HG03064 (cell line): ENCODE measurements around the gene USP2.

Experiments
- ATAC-seq: cut with Tn5 transposase; IDR thresholded peaks from one replicate; pipeline ENCODE4 v1.9.1; 2021; ENCODE audit warnings: low read depth; ENCODE audit not compliant: unreplicated experiment

USP2 gene

DNA sequence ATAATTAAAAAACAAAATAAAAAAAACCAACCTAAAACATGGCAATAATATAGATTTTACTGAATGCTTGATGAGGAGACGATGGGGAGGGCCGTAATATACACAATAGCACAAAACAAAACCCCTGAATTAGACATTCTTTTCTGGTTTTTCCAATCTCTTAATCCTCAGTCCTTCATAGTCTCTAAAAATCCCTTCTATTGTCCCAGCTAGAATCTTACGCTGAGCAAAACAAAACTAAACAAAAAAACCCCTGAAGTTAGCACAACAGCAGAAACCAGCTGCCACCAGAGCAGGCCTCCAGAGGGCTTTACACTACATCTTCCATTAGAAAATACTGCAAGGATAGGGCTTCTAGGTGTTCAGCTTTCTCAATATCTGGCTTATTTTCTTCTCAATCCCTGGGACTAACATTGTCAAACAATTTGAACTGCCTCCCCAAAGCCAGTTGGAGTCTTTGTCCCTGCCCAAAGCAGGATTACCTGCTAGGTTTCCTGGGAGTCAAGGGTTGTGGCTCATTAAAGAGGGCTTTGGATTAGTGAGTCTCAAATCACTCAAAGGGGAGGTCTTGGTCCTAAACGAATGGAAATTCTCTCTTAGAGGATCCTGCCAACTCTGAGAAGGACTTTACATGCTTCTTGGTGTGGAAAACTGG lies 49.3 kb downstream of the USP2 start:
- no peak for ATAC-seq

DNA sequence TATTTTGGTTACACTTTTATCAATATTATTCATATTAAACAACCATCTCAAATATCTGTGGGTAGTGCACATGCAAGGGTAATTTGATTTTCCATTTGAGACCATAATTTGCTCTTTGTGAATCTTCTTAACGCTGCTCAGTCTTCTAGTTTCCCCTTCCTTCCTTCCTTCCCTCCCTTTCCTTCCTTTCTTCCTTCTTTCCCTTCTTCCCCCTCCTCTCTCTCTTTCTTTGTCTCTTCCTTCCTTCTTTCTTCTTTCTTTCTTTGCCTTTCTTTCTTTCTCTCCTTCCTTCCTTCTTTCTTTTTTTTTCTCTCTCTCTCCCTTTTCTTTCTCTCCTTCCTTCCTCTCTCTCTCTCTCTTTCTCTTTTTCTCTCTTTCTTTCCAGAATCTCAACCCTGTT lies 51.3 kb downstream of the USP2 start:
- ATAC-seq, result no peak

DNA sequence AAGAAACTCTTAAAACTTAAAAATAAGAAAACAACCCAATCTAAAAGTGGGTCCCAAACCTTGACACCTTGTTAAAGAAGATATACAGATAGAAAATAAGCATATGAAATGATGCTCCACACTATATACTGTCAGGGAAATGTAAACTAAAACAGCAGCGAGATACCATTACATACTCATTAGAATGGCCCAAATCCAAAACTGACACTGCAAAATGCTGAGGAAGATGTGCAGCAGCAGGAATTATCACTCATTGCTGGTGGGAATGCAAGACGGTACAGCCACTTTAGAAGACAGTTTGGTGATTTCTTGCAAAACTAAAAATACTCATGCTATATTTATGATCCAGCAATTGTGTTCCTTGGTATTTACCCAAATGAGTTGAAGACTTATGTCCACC lies 52.2 kb downstream of the USP2 start:
- no peak for ATAC-seq

DNA sequence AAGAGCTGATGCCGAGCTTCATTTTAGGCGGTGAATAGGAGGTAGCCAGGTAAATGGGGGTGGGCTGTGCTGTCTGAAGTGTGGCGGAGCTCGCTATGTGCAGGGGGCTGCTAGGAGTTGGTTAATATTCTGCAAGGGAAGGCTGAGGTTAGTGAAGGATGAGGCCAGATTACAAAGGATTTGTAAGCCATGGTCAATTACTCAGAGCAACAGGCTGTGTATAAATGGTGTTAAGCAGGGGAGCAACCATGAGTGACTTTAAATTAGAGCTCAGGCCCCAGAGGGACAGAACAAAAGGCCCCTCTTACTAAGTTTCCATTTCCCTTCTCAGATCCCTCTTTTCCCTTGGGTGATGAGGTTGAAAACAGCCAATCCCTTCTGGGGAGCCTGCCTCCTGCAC lies 57.3 kb downstream of the USP2 start:
- no peak for ATAC-seq

DNA sequence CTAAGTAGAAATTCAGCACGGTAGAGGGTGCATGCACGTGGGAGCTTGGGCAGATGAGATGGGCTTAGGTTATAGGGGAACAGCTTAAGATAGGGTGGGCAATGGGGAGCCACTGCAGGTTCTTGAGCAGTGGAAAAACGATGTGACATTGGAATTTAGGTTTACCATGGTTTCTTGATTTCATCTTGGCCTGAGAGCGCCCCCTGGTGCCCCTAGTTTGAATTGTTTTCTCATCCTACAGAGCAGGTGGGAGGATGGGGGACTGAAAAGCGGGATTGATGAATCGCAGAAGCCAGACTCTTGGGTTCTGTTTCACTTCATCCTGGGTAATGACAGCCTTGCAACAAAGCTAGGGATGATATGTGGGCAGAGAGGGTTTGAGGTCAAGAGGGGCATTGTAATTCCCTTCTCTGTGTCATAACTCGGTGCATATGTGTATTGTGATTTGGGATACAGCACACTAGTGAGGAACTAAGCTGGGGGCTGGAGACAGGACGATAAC lies 57.9 kb downstream of the USP2 start:
- ATAC-seq, result no peak

DNA sequence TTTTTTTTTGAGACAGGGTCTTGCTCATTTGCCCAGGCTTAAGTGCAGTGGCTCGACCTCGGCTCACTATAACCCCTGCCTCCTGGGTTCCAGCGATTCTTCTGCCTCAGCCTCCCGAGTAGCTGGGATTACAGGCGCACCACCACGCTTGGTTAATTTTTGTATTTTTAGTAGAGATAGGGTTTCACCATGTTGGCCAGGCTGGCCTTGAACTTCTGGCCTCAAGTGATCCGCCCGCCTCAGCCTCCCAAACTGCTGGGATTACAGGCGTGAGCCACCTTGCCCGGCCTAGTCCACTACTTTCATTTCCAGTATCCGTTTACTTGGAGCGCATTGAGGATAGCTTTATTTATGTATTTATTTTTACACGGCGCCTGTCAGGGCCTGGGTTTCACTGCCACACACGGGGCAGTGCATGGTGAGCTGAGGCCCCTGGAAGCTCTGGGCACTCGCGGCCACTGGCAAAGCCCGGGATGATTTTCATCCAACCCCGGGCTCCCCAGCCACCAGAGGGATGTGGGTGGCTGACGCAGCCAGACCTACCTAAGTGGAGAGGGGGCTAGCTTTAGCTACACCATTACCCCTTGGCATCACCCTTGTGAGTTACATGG lies 58.5 kb downstream of the USP2 start:
- no peak for ATAC-seq

DNA sequence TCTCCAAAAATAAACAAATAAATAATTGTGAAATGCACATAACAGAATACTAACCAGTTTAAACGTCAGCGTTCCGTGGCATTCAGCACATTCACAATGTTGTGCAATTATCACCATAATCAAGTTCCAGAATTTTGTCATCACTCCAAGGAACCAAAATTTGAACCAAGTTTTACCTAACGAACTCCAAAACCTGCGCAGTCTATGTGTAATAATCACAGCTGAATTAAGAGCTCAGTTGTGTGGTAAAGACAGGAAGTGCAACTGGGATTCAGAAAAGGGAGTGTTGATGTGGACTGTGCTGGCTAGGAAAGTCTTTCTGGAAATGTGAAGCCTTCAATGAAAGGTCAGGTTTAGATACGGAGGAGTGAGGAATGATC lies 59.1 kb downstream of the USP2 start:
- no peak for ATAC-seq

DNA sequence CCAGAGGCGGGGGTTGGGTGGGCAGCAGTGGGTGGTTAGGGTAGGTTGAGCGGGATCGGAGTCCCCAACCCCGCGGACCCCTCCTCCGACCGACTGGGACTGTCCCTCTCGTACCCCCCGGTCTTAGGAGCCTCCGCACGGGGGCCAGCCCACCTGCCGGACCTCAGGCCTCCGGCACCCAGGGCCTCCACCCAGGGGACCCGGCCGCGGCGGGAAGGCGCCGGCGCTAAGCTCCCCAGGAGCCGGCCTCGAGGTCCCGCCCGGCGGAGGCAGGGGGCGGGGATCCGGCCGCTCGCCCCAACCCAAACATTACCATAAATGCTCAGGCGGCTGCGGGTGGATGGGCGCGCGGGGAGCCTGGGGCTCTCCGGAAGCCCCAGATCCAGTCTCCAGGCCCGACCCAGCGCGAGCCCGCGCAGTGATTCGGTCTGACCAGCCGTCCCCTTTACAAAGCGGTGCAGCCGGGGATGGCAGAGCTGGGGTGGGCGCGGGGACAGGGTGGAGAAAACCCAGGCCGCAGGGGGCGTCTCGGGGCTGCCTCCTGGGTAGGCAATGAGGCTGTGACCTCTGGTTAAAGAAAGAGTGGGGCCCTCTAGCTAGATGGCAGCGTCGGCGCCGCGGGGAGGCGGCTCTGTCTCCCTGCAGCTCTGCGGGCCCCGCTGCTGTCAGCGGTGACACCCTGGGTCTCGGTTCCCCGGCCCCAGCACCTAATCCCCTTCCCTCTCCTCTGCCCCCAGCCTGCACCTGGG lies 60.5 kb downstream of the USP2 start:
- peak; percentile 50 for ATAC-seq

DNA sequence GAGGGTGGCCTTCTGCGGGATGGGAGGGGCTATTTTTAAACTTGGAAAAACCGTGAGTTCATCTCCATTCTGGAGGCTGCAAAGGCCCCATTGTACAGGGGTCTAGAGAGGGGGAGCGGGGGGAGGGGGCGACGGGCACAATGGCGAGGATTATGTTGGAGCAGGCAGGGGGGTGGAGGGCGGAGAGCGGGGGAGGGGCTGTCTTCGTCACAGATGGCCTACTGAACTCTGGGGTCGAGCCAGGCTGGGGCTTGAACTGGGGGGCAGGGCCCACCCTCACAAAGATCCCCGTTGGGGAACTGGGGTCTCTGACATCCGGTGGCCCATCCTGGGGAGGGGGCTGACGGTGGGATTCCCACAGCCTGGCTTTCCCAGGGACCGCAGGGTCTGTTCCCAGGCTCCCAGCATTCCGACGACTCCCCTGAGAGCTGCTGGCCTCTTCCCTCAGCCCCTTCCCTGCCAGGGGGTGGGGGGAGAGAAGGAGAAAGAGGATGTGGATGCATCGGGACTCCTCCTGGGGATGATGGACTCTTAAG lies 61.2 kb downstream of the USP2 start:
- no peak for ATAC-seq

DNA sequence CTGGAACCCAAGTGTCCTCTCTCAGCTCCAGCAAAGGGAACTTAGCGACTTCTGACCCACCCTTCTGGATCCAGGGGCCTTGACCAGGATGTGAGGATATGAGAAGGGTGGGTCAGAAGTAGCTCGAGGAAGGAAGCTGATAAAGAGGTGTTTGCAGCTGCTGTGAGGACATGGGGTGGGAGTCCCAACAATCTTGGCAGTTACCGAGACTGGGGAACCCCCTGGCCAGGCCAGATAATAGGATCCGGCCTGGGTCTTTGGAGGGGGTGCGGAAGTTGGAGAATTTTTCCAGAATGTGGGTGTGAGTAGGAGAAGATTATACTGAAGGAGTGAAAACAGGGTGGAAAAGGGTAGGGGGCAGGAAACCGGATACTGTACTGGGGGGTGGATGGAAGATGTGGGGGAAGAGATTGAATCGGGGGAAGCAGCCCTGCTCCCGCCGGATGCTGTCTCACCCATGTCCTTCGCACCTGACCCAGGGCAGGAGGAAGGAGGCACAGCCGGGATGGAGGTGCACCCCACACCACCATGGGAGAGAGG lies 61.7 kb downstream of the USP2 start:
- ATAC-seq, result no peak

DNA sequence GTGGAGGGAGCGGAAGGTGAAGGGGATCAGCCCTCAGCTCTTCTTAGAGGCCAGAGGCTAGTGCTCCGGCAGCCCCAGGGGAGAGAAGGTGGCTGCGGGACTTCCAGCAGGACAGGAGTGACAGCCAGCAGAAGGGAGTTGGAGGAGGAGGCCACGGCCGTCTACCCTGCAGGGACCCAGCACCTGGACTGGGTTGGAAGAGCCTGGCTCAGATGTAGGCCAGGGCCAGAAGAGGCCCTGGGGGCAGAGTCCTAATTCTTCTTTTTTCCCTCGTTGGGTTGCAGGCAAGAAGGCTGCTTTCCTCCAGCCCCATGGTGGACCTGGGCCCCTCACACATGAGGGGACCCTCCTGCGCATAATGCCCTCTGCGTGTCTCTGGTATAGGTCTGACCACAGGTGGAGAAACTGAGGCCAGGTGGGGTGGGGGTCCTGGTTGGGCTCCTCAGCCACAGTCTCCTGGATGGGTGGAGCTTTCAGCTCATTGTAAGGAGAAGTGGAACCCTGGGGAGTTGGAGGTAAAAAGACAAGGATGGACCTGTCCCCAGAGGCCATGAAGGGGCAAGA lies 62.3 kb downstream of the USP2 start:
- ATAC-seq, result no peak

DNA sequence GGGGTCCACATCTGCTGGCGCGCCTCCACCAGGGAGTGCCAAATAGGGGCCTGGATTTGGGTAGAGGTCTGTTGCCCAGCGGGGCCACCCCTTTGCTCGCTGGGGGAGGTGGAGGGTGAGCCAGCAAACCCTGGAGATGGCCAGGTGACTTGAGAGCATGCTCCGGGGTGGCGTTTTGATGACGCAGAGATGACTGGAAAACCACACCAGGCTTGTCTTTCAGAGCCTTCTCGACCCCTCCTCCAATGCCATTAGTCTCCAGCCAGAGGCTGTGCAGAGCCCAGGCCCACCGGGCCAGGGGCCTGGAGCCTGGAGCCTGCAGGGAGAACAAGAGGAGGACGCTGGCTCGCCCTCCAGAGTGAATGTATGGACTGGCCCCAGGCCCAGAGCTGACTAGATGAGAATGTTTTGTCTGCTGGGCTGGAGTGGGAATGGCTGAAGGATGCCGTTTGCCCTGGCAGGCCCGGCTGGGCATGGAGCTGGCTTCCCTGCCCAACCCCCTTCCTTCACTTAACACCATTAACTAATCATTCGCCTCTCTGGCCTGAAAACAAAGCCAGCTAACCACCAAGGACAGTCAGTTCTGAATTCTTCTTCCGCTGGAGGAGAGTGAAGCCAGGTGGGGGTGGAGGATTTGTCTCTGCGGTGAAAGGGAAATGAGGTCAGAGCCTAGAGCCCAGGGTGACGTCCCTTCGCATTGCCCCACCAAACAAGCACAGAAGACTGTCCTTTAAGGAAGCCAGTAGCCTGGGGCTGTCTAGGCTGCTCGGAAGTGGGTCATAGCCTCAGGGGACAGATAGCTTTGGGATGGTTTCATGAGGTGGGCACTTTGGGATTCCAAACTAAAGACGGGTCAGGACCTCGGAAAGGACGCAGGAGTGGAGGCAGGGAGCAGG lies 63.0 kb downstream of the USP2 start:
- no peak for ATAC-seq

DNA sequence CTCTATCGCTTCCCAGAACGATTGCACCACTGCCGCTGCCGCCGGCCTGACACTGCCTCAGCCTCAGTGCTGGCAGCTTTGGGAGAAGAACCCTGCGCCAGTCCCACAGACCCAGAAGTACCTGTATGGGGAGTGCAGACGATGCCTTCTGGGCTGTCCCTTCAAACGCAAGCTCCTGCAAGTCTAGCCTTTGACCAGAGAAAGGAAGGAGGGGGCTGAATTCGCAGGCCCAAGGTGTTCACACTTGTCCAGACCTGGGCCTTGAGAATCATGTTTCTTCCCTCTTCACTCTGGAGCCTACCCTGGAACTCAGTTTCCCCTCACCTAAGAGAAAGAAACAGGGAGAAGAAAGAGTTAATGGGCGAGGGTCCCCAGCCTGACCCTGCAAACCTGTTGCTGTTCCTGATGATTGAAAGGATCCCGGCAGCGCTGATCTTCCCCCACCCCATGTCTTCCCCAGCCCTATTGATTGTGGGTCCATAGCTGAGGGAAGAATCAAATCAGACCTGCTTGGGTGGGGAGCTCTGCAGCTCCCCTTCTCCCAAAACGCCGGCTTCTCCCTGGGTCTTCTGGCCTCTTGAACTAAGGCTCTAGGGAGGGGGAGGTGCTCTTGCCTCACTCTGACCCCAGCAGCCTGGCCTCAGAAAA lies 63.8 kb downstream of the USP2 start:
- no peak for ATAC-seq

DNA sequence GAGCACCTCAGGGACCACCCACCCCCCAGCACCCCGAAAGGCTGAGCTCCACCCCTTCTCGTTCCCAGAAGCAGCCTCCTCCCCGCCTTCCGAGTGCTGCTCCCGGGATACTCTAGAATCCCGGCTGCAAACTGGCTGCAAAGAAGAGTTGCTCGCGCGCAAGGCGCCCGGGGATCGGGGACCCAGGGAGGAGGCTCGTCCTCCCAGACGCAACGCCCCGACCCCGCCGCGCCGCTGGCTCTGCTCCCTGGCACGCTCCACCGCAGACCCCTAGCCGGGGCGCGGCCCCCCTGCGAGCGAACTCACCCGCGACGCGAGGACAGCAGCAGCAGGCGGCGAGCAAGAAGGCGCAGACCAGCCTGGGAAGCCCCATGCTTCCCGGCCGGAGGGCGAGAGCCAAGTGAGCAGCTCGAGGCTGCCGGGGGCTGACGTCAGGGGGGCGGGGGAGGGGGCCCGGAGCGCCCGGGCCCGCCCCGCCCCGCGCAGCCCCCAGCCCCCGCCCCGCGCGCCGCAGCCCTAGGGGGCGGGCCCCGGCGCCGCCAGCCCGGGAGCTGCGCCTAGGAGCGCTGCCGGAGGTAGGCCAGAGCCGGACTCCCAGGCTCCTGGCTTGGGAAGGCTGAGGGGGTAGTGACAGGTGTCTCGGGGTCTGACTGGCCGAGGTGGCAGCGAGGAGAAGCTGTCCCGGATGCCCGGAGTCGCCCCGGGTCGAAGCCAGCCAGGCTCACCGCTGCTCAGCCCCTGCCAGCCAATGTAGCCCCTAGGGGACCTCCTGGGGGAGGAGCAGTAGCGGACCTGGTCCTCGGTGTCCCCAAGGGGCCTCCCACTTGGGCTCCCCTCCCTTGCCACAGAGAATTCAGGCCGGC lies 64.5 kb downstream of the USP2 start, which contains the start of gene MCAM:
Gene MCAM, minus strand, starts transcription at position 402 of the 863 bp plus-strand sequence. Its CDS starts 29 bp downstream, at position 373.
- ATAC-seq, result no peak

DNA sequence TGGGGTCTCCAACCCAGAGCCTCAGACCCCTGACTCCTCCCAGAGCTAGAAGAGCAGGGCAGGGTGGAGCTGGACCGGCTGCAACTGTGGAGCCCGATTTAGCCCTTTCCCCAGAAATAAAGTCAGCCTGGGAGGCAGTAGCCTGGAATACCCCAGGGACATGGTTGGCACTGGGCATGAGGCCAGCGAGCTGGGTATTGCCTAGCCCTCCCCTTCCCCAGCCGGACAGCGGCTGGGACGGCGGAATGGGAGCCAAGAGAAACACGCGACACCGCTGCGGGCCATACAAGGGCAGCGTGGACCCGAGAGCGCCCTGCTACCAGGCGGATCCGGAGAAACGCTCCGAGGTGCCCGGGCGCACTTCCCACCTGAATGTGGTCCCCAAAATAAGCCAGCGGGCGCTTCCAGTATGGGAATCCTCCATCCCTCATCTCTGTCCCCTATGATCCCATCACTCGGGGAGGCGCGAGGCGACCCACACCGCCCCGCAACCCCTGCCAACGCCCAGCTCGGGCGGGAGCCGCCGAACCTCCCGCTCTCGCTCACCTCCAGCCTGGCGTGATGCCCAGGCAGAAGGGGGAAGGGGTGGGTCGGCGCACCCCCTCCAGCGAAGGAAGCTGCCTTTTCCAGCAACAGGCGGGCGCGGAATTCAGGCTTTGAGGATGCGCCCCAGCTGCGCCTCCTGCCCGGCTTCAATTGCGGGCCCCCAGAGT lies 65.3 kb downstream of the USP2 start:
- ATAC-seq, result no peak

DNA sequence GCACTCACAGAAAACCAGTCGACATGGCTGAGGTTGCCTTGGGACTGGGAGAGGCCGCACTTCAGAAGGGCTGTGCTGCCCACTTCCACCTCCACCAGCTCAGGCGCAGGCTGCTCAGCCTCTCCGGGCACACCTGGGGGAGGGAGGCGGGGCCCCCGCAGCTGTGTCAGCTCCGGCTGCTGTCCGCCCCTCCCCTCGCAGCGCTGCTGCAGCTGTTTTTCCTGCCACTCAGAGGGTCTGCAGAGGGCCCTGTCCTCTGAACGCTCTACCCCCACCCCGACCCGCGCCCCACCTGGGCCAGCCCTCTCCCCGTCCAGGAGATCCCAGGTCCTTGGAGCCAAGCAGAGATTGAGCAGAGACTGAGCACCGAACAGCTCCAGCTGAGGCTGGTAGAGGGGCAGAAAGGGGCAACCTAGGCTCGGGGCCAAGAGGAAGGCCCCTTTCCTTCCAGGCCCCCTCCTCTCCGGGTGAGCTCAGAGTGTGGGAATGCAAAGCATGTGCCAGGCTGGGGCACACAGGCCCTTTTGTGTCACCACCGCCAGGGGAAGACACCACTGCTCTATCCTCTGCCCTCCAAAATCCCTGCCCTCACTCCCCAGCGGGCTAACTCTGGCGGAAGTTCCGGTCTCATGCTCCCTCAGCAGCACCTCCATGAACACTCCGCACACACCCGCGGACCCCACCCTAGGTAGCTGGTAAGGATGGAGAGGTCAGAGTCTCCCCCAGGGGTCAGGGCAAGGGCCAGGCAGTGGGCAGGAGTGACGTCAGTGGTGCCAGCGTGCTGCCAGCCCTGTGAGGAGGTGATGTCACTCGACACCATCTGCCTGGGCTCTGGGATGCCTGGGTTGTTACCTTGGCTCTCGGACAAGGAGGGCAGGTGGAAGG lies 66.1 kb downstream of the USP2 start:
- ATAC-seq, result no peak

DNA sequence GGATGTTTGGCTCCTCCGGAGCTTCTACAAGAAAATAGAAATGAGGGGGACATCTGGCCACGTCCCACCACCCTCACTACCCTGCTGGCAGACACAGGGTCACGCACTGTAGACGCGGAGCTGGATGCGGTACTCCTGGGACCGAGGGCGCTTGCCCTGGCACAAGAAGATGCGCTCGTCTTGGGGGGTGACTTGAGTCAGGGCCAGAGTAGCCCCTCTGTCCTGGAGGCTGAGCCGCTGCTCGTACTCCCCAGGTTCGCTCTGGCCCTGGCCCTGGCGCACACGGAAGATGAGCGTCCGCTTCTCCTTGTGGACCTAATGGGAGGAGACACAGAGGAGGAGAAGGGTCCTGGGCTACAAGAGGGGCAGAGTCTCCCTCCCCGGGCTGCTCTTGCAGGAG lies 66.8 kb downstream of the USP2 start:
- ATAC-seq, result no peak
